Right lobe of liver (tissue), 4 donors: ENCODE results near the gene SPOP.

Experiments used
- POLR2A ChIP-seq: fragments of 450-650 bp; IDR thresholded peaks from one replicate; pipeline ENCODE4 v1.6.1; 2017; ENCODE audit warnings: antibody characterized with exemption, mild to moderate bottlenecking
- TF ChIP-seq, protein P1 (sequence below), 4 donors: fragments of 200-600 bp in 3 of 4; fragments of 450-650 bp in 1 of 4; IDR thresholded peaks; one replicate each; pipeline versions ENCODE4 v1.5.1 to v1.8.0; 2016 to 2022; ENCODE audit warnings: antibody characterized with exemption in 4 of 4, mild to moderate bottlenecking in 2 of 4
- donor health status: DM: no; HTN: no; CAD: no.
- donor health status: DM: no; HTN: no; CAD: no.
- donor health status: DM: no; HTN: yes; CAD: no.

DNA sequence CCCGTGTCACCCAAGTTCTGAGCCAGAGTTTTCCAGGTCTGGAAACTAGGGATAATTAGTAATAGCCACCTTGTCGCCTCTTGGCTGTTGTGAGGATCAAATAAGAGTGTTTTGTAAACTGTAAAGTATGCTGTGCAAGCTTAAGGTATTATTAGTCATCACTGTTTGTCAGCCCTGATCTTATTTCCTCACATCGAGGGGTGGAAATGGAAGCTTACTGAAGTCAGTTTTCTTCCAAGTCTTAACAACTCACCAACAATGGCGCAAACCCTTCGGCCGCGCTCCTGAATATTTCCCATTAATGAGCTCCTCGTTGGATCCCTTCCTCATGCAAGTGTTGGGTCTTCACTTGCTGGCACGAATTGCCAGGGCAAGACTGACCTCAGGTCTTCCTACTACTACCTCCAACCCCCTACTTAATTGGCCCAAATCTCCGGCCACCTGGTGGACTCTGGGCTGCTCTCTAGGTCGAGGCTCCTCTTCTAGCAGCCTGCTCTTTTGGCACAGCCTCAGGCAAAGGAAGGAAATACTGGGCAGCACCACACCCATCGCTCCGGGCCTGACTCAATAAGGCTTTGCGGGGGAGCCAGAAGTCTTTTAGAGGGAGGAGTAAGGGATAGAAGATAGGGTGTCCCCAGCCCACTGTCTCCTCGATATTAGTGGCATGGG, 30.8 kb upstream of the SPOP start:
- TF ChIP-seq, protein P1, sequence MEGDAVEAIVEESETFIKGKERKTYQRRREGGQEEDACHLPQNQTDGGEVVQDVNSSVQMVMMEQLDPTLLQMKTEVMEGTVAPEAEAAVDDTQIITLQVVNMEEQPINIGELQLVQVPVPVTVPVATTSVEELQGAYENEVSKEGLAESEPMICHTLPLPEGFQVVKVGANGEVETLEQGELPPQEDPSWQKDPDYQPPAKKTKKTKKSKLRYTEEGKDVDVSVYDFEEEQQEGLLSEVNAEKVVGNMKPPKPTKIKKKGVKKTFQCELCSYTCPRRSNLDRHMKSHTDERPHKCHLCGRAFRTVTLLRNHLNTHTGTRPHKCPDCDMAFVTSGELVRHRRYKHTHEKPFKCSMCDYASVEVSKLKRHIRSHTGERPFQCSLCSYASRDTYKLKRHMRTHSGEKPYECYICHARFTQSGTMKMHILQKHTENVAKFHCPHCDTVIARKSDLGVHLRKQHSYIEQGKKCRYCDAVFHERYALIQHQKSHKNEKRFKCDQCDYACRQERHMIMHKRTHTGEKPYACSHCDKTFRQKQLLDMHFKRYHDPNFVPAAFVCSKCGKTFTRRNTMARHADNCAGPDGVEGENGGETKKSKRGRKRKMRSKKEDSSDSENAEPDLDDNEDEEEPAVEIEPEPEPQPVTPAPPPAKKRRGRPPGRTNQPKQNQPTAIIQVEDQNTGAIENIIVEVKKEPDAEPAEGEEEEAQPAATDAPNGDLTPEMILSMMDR (IDR thresholded peaks at IDR 0.05), result no peak
- no peak for TF ChIP-seq POLR2A
